Subcutaneous adipose tissue (tissue), 4 donors: Measurements from ENCODE around the gene SNAPC1. TPM values are rescaled to one million over a fixed set of nuclear protein-coding genes. Genes with fewer than 3 reads are reported as not detected.

Experiments
- total RNA-seq, 4 donors: library from RNA; depleted of rRNA; stranded (reverse); fragments of >200 nt; gene quantifications; one replicate each; pipeline ENCODE4 v1.1.0, GENCODE V29; 2016
- TF ChIP-seq, protein P1 (sequence below): fragments of 450-650 bp; IDR thresholded peaks from one replicate; pipeline ENCODE4 v1.5.1; 2016; ENCODE audit warnings: low read depth, mild to moderate bottlenecking, control low read depth, antibody characterized with exemption, moderate library complexity

Gene SNAPC1
- total RNA-seq, 4 donors from 2014 or later = 5.9 to 9.9 (median 8.6) TPM

DNA sequence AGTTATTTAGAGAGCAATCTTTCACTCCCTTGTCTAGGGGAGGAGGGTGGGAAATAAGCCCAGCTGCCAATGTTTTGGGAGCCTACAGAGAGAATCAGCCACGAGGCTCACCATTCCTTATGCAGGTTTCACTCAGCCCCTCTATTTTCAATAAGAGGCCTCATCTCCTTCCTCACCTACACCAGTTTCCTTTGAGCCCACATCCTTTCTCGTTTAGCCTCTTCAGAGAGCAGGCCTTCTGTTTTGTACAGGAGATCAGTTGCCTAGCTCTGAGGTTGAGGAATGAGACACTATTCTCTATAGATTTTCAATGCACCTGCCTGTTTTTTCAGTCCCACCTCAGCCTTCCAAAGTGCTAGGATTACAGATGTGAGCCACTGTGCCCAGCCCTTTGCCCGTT, 17.9 kb downstream of the SNAPC1 start:
- TF ChIP-seq, protein P1, sequence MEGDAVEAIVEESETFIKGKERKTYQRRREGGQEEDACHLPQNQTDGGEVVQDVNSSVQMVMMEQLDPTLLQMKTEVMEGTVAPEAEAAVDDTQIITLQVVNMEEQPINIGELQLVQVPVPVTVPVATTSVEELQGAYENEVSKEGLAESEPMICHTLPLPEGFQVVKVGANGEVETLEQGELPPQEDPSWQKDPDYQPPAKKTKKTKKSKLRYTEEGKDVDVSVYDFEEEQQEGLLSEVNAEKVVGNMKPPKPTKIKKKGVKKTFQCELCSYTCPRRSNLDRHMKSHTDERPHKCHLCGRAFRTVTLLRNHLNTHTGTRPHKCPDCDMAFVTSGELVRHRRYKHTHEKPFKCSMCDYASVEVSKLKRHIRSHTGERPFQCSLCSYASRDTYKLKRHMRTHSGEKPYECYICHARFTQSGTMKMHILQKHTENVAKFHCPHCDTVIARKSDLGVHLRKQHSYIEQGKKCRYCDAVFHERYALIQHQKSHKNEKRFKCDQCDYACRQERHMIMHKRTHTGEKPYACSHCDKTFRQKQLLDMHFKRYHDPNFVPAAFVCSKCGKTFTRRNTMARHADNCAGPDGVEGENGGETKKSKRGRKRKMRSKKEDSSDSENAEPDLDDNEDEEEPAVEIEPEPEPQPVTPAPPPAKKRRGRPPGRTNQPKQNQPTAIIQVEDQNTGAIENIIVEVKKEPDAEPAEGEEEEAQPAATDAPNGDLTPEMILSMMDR = no peak

DNA sequence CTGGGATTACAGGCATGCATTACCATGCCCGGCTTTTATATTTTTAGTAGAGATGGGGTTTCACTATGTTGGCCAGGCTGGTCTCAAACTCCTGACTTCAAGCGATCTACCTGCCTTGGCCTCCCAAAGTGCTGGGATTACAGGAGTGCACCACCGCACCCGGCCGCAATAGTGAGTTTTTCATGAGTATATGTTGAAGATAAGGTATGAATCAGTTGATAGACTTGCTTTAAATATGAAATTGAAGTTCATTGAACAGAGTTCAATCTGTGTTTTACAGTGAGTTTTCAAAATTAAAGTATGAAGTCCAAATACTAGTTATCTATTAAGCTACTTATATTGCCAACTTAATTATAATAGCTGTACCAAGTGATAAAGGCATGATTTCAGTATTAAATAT, 35.1 kb downstream of the SNAPC1 start:
- TF ChIP-seq, protein P1 = no peak

DNA sequence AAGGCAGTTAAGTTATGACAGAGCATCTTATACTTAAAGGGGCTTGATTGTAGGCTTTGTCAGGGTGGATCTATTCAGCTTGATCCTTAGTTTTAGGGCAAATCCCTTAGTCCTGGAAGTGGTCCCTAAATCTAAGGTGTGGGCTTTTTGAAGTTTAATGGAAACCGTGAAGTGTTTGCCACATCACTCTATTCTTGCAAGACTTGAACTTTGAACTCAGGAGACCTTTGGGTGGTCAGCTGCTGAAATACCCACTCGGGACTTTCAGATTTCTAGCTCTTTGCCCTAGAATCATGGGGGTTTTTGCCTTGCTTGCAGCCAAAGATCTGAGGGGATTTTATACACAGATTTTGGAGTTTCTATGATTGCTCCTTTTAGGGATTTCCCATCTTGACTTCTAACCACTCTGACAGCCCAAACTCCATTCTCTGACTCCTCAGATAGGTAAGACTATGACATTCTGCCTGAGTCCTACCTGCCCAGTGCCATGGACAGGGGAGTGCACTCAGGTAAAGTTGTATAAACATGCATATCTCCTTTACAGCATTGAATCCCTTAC, 39.9 kb downstream of the SNAPC1 start:
- TF ChIP-seq, protein P1 = no peak

DNA sequence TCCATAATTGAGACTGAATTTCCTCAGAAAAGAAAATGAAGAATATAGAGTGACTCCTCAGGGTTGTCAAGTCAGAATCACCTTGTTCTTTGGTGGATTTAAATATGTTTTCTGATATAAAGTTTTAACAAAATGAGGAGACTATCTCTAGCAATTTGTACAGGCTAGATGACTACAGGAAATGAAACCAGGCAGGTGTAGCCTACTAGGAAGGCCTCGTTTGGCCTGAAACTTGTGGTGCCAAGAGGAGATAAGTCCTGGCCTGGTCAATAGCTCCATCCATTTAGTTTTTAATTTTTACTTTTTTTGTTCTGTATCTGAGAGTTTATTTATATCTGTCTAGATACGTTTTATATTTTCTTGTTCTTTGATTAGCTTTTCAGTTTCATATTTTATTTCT, 41.5 kb downstream of the SNAPC1 start:
- TF ChIP-seq, protein P1 = no peak

DNA sequence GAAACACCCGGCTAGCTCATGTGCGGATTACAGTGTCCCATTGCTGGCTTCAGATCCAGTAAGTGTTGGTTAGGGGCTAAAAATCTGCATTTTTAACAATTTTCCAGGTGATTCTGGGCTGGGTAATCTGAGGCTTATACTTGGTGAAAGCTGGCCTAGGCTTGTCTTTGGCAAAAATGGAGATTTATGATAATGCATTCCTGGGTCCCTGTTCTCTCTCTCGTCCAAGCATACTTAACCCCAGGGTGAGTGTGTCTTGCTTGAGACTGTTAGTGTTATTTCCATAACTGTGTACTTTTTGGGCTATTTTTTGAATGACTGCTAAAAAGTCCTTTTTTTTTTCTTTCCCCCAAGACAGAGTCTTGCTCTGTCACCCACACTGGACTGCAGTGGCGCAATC, 43.2 kb downstream of the SNAPC1 start:
- TF ChIP-seq, protein P1 = no peak

DNA sequence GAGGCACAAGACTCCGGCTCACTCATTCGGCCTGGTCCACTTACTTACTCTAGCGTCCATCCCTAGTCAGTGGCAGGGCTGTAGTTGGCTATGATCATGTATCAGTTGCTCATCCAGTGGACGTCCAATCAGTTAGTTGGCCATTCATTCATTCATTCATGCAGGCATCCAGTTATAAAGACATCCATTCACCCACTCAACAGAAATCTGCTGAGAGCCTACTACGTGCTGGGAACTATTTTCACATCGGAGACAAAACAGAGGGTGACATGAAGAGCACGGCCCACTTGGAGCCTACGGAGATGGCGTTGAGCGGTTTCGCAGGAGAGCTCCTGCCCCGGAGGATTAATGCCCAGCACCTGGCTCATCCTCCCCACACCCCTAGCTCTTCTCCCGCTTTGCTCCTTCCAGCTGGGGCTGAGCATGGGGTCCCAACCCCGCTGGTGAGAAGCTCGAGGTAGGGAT, 49.7 kb downstream of the SNAPC1 start:
- TF ChIP-seq, protein P1 = no peak

DNA sequence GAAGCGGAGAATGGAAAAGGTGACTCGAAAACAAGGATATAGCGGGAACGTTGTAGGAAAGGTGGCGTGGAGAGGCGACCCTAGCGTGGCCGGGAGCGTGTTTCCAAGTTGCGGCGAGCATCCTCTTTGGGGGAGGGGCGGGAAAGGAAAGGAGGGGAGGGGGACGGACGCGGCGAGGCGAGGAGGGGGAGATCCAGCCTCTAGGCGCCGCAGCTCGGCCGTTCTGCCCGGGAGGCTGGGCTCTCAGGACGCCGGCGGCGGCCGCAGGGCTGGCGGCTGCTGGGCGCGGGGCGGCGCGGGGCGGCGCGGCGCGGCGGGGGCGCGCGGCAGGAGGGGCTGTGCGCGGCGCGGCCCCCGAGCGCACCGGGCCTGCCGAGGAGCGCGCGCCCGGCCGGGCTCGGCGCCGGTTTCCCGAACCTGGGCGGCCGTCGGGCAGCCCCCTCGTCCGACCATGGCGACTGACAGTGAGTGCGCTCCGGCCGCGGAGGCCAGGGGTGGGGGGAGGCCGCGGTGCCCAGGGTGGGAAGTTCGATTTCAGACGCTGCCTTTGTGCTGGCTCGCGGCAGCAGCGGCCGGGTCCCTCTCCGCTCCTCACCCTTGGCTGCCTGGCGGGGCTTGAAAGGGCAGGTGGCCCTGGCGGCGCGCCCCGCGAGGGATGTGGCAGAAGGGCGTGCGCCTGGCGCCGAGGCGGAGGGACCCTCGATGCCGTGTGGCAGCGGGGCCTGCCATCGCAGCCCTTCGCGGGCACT, 50.3 kb downstream of the SNAPC1 start, which contains the start of gene SYT16:
Gene SYT16 (plus strand): TSS at position 357 of the 749 bp plus-strand sequence.
- TF ChIP-seq, protein P1 = no peak
